ENCODE results near the gene NTRK3.

- TF ChIP-seq POLR2A (IDR thresholded peaks at IDR 0.05): no peak
- TF ChIP-seq EP300 (IDR thresholded peaks at IDR 0.05): no peak
- TF ChIP-seq, protein P1, sequence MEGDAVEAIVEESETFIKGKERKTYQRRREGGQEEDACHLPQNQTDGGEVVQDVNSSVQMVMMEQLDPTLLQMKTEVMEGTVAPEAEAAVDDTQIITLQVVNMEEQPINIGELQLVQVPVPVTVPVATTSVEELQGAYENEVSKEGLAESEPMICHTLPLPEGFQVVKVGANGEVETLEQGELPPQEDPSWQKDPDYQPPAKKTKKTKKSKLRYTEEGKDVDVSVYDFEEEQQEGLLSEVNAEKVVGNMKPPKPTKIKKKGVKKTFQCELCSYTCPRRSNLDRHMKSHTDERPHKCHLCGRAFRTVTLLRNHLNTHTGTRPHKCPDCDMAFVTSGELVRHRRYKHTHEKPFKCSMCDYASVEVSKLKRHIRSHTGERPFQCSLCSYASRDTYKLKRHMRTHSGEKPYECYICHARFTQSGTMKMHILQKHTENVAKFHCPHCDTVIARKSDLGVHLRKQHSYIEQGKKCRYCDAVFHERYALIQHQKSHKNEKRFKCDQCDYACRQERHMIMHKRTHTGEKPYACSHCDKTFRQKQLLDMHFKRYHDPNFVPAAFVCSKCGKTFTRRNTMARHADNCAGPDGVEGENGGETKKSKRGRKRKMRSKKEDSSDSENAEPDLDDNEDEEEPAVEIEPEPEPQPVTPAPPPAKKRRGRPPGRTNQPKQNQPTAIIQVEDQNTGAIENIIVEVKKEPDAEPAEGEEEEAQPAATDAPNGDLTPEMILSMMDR (IDR thresholded peaks at IDR 0.05): no peak
- no peak for TF ChIP-seq POLR2AphosphoS5 (IDR thresholded peaks at IDR 0.05)
Measured at GRCh38 chr15:87827131-87827530, 429.4 kb downstream of the NTRK3 start.

All from upper lobe of left lung (tissue), 4 donors.